GM12865 (cell line): ENCODE results near the gene SNX4.
"Not testable (repeated sequence)": the region's sequence is repeated elsewhere in the genome, so short reads cannot be mapped to it uniquely, and the experiment has no call there.

ENCODE experiments used
- DNase-seq: peaks from one replicate; pipeline ENCODE4 v3.0.0; 2010; ENCODE audit warnings: low read depth
- H3K4me3 ChIP-seq: 2 replicates; pipeline ENCODE4 v1.5.1; 2011; ENCODE audit warnings: mild to moderate bottlenecking, low read depth, low read length, control low read depth
- TF ChIP-seq, protein P1 (sequence below): IDR thresholded peaks from 2 replicates; pipeline ENCODE4 v1.5.1; 2011; ENCODE audit warnings: low read length, control low read depth, low read depth, inconsistent platforms; ENCODE audit not compliant: insufficient read depth; ENCODE audit errors: missing control alignments

Gene SNX4

DNA sequence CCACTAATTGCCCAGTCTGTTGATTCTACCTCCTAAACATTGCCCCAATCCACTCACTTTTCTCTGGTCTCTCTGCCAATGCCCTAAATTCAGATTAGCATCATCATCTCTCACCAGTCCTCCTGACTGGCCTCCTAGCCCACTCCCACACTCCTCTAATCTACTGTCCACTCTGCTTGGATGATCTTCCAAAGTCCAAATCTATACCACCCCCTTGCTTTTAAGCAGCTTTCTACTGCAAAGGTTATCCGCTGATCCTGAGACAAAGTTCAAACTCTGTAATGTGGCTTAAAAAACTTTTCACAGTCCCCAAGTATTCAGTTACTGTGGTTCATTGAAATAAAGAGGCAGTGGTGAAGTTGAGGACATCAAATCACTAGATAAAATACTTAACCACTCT is 37.6 kb downstream of the SNX4 start:
- no peak for DNase-seq
- H3K4me3 ChIP-seq: no peak overlapping the region
- TF ChIP-seq, protein P1, sequence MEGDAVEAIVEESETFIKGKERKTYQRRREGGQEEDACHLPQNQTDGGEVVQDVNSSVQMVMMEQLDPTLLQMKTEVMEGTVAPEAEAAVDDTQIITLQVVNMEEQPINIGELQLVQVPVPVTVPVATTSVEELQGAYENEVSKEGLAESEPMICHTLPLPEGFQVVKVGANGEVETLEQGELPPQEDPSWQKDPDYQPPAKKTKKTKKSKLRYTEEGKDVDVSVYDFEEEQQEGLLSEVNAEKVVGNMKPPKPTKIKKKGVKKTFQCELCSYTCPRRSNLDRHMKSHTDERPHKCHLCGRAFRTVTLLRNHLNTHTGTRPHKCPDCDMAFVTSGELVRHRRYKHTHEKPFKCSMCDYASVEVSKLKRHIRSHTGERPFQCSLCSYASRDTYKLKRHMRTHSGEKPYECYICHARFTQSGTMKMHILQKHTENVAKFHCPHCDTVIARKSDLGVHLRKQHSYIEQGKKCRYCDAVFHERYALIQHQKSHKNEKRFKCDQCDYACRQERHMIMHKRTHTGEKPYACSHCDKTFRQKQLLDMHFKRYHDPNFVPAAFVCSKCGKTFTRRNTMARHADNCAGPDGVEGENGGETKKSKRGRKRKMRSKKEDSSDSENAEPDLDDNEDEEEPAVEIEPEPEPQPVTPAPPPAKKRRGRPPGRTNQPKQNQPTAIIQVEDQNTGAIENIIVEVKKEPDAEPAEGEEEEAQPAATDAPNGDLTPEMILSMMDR: no peak

DNA sequence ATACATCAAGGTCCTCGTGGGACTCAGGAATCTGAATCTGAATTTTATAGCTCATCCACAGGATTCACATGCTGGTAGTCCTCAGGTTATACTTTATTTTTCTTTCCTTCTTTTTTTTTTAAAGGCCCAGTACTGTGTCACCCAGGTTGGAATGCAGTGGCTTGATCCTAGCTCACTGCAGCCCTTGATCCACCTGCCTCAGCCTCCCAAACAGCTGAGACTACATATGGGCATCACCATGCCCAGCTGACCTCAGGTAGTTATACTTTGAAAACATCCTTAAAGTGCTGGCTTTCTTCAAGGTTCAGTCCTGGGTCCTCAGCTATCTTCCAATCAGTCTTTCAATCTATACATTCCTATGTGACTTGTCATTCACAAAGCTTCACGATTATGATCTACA is 38.2 kb downstream of the SNX4 start:
- no peak overlapping the region for H3K4me3 ChIP-seq
- DNase-seq: no peak
- TF ChIP-seq, protein P1: no peak

DNA sequence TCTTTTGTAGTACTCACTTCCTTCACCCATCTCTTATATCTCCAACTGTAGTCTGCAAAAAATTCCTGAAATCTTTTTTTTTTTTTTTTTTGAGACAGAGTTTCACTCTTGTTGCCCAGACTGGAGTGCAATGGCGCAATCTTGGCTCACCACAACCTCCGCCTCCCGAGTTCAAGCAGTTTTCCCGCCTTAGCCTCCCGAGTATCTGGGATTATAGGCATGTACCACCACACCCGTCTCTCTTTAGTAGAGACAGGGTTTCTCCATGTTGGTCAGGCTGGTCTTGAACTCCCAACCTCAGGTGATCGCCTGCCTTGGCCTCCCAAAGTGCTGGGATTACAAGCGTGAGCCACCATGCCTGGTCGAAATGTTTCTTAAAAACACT is 38.6 kb downstream of the SNX4 start:
- not testable (repeated sequence) for DNase-seq, H3K4me3 ChIP-seq

DNA sequence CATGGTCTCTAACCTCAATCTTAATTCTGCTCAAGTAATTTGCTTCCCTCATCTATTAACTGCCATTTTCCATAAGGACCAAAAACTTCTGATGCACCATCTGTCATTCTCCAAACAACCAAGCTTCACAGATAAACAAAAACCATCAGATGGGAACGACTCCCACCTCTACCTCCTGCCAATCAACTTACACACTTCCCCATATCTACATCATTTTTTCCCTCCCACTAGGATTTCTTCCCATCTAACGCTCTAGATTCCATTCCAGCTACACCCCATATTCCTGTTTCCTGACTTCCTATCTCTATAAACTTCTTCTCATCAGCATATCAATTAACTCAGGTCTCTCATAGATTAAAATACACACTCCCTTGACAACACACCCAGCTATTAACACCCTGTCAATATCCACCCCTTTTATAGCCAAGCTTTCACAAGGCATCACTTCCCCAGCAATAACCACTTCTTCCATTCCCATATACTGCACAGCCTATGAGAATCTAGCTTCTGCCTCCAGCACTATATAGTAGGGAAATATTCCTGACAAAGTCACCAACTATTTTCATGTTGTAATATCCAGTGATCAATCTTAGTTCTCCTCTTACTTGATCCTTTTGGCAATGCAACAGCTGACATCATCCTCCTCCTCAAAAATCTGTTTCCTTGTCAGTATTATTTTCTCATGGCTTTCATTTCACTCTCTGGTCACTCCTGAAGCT is 39.2 kb downstream of the SNX4 start:
- H3K4me3 ChIP-seq: no peak overlapping the region
- TF ChIP-seq, protein P1: no peak
- no peak for DNase-seq

DNA sequence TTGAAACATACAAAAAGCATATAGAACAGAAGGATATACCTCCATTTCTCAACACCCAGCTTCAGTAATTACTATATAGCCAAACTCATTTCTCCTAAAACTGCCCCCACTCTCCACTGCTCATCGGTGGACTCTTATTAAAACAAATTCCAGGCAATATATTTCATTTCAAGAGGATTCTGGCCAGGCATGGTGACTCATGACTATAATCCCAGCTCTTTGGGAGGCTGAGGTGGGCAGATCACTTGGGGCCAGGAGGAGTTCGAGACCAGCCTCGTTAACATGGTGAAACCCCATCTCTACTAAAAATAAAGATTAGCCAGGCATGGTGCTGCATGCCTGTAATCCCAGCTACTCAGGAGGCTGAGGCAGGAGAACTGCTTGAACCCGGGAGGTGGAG is 40.9 kb downstream of the SNX4 start:
- DNase-seq: no peak
- TF ChIP-seq, protein P1: no peak
- no peak overlapping the region for H3K4me3 ChIP-seq

DNA sequence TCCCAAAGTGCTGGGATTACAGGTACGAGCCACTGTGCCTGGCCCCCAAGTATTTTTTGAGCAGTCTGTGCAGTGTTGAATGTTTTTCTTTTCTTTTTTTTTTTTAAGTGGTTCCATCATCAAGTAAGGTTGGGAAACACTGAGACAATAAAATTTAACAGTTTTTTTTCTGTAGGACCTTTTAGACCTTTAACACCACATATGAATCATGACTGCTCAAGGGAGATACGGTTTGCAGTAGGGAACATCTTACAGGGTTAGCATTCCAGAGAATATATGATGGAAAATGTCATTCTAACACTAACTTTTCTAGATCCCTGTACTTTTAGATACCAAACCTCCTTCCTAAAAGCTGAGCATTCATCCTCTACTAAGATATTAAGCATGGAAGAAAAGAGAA is 41.7 kb downstream of the SNX4 start:
- no peak overlapping the region for H3K4me3 ChIP-seq
- no peak for DNase-seq
- TF ChIP-seq, protein P1: no peak

DNA sequence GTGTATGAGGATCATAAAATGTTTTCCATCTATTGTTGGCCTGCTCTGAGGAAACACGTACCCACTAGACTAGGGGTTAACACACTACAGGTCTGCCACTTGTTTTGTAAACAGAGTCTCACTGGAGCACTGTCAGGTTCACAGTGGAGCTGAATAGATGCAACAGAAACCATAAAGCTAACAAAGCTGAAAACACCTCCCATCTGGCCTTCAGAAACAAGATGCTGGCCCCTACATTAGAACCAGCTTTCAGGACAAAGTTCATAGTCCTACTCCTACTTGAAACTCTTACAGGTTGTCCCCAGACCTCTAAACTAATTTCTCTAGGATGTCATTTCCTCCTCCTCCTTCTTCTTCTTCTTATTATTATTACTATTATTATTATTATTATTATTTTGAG is 42.3 kb downstream of the SNX4 start:
- TF ChIP-seq, protein P1: no peak
- no peak overlapping the region for H3K4me3 ChIP-seq

More for the DNA sequence above, 42.3 kb downstream of the SNX4 start:
- no peak for DNase-seq
